WERI-Rb-1 (cell line): ENCODE measurements around the gene TIAM1.

ENCODE experiments used
- DNase-seq: peaks from one replicate; pipeline ENCODE4 v3.0.0-alpha.2; 2020
- H3K27ac ChIP-seq: fragments of 250-450 bp; sonication (Bioruptor Pico); 2 replicates; pipeline ENCODE4 v1.5.1; 2020; ENCODE audit warnings: mild to moderate bottlenecking, moderate library complexity
- H3K27me3 ChIP-seq: fragments of 250-450 bp; sonication (Bioruptor Pico); 2 replicates; pipeline ENCODE4 v1.5.1; 2021; ENCODE audit warnings: mild to moderate bottlenecking, low read depth, moderate library complexity; ENCODE audit not compliant: insufficient read depth, severe bottlenecking
- H3K36me3 ChIP-seq: fragments of 250-450 bp; sonication (Bioruptor Pico); 2 replicates; pipeline ENCODE4 v1.5.1; 2020; ENCODE audit warnings: mild to moderate bottlenecking, moderate library complexity
- H3K4me3 ChIP-seq: 2 replicates; pipeline ENCODE4 v1.5.1; 2011; ENCODE audit warnings: low read depth, mild to moderate bottlenecking, control low read depth, low read length
- H3K9me3 ChIP-seq: fragments of 250-450 bp; sonication (Bioruptor Pico); 2 replicates; pipeline ENCODE4 v1.5.1; 2021; ENCODE audit warnings: mild to moderate bottlenecking, moderate library complexity; ENCODE audit not compliant: severe bottlenecking
- TF ChIP-seq, protein P1 (sequence below): IDR thresholded peaks from 2 replicates; pipeline ENCODE4 v1.5.1; 2011; ENCODE audit warnings: low read depth, mild to moderate bottlenecking, control low read depth, inconsistent platforms, low read length

Gene TIAM1

GRCh38 chr21:31294691-31295090, 49.4 kb downstream of the TIAM1 start:
- H3K9me3 ChIP-seq = no peaks in the 10 kb centered on the region
- no peak for DNase-seq
- TF ChIP-seq, protein P1, sequence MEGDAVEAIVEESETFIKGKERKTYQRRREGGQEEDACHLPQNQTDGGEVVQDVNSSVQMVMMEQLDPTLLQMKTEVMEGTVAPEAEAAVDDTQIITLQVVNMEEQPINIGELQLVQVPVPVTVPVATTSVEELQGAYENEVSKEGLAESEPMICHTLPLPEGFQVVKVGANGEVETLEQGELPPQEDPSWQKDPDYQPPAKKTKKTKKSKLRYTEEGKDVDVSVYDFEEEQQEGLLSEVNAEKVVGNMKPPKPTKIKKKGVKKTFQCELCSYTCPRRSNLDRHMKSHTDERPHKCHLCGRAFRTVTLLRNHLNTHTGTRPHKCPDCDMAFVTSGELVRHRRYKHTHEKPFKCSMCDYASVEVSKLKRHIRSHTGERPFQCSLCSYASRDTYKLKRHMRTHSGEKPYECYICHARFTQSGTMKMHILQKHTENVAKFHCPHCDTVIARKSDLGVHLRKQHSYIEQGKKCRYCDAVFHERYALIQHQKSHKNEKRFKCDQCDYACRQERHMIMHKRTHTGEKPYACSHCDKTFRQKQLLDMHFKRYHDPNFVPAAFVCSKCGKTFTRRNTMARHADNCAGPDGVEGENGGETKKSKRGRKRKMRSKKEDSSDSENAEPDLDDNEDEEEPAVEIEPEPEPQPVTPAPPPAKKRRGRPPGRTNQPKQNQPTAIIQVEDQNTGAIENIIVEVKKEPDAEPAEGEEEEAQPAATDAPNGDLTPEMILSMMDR = no peak
- no peaks in the 10 kb centered on the region for H3K27me3 ChIP-seq
- H3K36me3 ChIP-seq = no peaks in the 10 kb centered on the region
- no peak overlapping the region for H3K4me3 ChIP-seq
- no peak overlapping the region for H3K27ac ChIP-seq

DNA sequence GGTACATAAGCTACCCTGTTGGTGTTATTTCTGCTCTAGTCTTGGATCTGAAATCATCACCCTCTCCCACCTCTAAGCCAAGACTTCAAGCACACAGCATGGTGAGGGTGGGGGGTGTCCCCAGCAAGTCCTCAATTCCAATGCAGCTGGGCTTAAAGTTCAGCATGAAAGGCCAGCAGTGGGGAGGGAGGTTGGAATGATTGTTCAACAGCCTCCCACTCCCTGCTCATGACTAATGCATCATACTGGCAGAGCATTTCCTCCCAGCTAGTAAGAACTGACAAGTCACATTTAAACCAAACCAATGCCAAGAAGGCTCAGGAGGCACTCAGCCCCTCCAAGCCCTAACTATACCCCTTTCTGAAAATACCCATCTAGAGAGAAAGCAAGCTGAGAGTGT, 50.1 kb downstream of the TIAM1 start:
- H3K27ac ChIP-seq = no peak overlapping the region
- H3K4me3 ChIP-seq = no peak overlapping the region
- DNase-seq = no peak
- no peaks in the 10 kb centered on the region for H3K27me3 ChIP-seq
- no peaks in the 10 kb centered on the region for H3K36me3 ChIP-seq
- no peaks in the 10 kb centered on the region for H3K9me3 ChIP-seq
- TF ChIP-seq, protein P1 = no peak

- no peak for DNase-seq
- TF ChIP-seq, protein P1 = no peak
- H3K27ac ChIP-seq = no peak overlapping the region
- no peak overlapping the region for H3K4me3 ChIP-seq
- peaks cover 5% of the 10 kb centered on the region for H3K9me3 ChIP-seq
- no peaks in the 10 kb centered on the region for H3K36me3 ChIP-seq
- no peaks in the 10 kb centered on the region for H3K27me3 ChIP-seq
These were observed 53.3 kb downstream of the TIAM1 start for GRCh38 chr21:31290765-31291164.

DNA sequence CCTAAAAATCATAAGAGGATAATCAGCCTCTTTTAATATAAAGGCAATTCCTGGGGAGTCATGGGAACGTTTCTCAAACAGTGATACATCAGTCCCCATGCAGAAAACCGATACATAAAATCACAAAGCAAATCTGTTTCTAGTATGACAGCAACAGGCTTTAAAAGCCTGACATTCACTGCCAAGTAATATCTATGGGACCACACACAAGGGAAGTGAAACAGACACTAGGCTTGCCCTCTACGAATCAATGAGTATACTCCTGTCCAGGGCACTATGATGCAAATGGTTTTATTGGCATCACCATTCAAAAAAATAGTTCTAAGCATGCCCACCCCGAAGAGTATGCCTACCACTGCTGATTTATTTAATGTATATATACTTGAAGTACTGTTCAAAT, 54.4 kb downstream of the TIAM1 start:
- Histone ChIP-seq H3K27me3 (no peaks in the 10 kb centered on the region), H3K27ac (no peak overlapping the region), H3K9me3 (peaks cover 5% of the 10 kb centered on the region), H3K4me3 (no peak overlapping the region), H3K36me3 (no peaks in the 10 kb centered on the region)
- no peak for DNase-seq
- TF ChIP-seq, protein P1 = no peak

- Histone ChIP-seq H3K36me3 (no peaks in the 10 kb centered on the region), H3K27ac (no peak overlapping the region), H3K9me3 (peaks cover 5% of the 10 kb centered on the region), H3K27me3 (no peaks in the 10 kb centered on the region), H3K4me3 (no peak overlapping the region)
- no peak for DNase-seq
- TF ChIP-seq, protein P1 = no peak
These were observed 55.9 kb downstream of the TIAM1 start for GRCh38 chr21:31288191-31288590.

- no peak overlapping the region for H3K4me3 ChIP-seq
- TF ChIP-seq, protein P1 = no peak
These were observed 56.9 kb downstream of the TIAM1 start for GRCh38 chr21:31287201-31287600.

More at GRCh38 chr21:31287201-31287600, 56.9 kb downstream of the TIAM1 start:
- no peak for DNase-seq
- Histone ChIP-seq H3K36me3 (no peaks in the 10 kb centered on the region), H3K27me3 (no peaks in the 10 kb centered on the region), H3K27ac (no peak overlapping the region), H3K9me3 (peaks cover 5% of the 10 kb centered on the region)
